ENCODE data around the gene PPARGC1A. TPM values are rescaled to one million over a fixed set of nuclear protein-coding genes. Genes with fewer than 3 reads are reported as not detected.

PPARGC1A gene
- total RNA-seq, 2 experiments from 2014 or later: not detected

- Mint-ChIP-seq H3K27me3 (no peaks in the 10 kb centered on the region), H3K4me3 (no peak overlapping the region), H3K4me1 (ENCODE audit: low read depth) (no peaks in the 10 kb centered on the region), H3K9me3 (no peaks in the 10 kb centered on the region), H3K27ac (no peak overlapping the region), H3K36me3 (ENCODE audit: low read depth) (no peaks in the 10 kb centered on the region)
- Histone ChIP-seq H3K4me3 (ENCODE audit: low read length) (no peak overlapping the region), H3K4me1 (ENCODE audit: insufficient read depth, low read length) (no peaks in the 10 kb centered on the region), H3K36me3 (ENCODE audit: insufficient read depth, low read length) (no peaks in the 10 kb centered on the region), H3K27ac (ENCODE audit: low read depth in 1 of 2, low read length in 2 of 2) (no peak overlapping the region), H3K27me3 (ENCODE audit: control insufficient read depth in 1 of 2, insufficient read depth in 2 of 2, low read length in 2 of 2) (no peaks in the 10 kb centered on the region), H3K9me3 (ENCODE audit: control insufficient read depth in 1 of 2, insufficient read depth in 1 of 2, low read length in 2 of 2) (no peaks in the 10 kb centered on the region)
- intact Hi-C loops (cut with DNase I, micrococcal nuclease): no loop called here
- DNase-seq (no peak), ATAC-seq (ENCODE audit: poor library complexity) (no peak)
- TF ChIP-seq CTCF (IDR thresholded peaks at IDR 0.05): no peak
- POLR2A ChIA-PET: no interaction called here
- CTCF ChIA-PET: no interaction called here
Measured at GRCh38 chr4:23878912-23879732, 10.7 kb downstream of the PPARGC1A start.

- Mint-ChIP-seq H3K36me3 (ENCODE audit: low read depth) (no peaks in the 10 kb centered on the region), H3K4me1 (ENCODE audit: low read depth) (no peaks in the 10 kb centered on the region), H3K4me3 (no peak overlapping the region), H3K27ac (no peak overlapping the region), H3K9me3 (no peaks in the 10 kb centered on the region), H3K27me3 (no peaks in the 10 kb centered on the region)
- H3K4me3 ChIP-seq (ENCODE audit: low read length): no peak overlapping the region
- no peaks in the 10 kb centered on the region for H3K4me1 ChIP-seq (ENCODE audit: insufficient read depth, low read length)
- no peaks in the 10 kb centered on the region for H3K9me3 ChIP-seq (ENCODE audit: control insufficient read depth in 1 of 2, insufficient read depth in 1 of 2, low read length in 2 of 2)
- H3K27ac ChIP-seq (ENCODE audit: low read depth in 1 of 2, low read length in 2 of 2): no peak overlapping the region
- CTCF ChIA-PET: no interaction called here
- intact Hi-C loops (cut with DNase I, micrococcal nuclease): no loop called here
- DNase-seq (no peak), ATAC-seq (ENCODE audit: poor library complexity) (no peak)
- no peak for TF ChIP-seq CTCF (IDR thresholded peaks at IDR 0.05)
- POLR2A ChIA-PET: no interaction called here
- no peaks in the 10 kb centered on the region for H3K36me3 ChIP-seq (ENCODE audit: insufficient read depth, low read length)
- no peaks in the 10 kb centered on the region for H3K27me3 ChIP-seq (ENCODE audit: control insufficient read depth in 1 of 2, insufficient read depth in 2 of 2, low read length in 2 of 2)
Measured at GRCh38 chr4:23878246-23878891, 11.5 kb downstream of the PPARGC1A start.

GRCh38 chr4:23877758-23878229, 12.1 kb downstream of the PPARGC1A start:
- H3K36me3 ChIP-seq (ENCODE audit: insufficient read depth, low read length): no peaks in the 10 kb centered on the region

More at GRCh38 chr4:23877758-23878229, 12.1 kb downstream of the PPARGC1A start:
- Mint-ChIP-seq H3K4me3 (no peak overlapping the region), H3K27me3 (no peaks in the 10 kb centered on the region), H3K9me3 (no peaks in the 10 kb centered on the region), H3K27ac (no peak overlapping the region), H3K4me1 (ENCODE audit: low read depth) (no peaks in the 10 kb centered on the region), H3K36me3 (ENCODE audit: low read depth) (no peaks in the 10 kb centered on the region)
- DNase-seq (no peak), ATAC-seq (ENCODE audit: poor library complexity) (no peak)
- Histone ChIP-seq H3K27me3 (ENCODE audit: control insufficient read depth in 1 of 2, insufficient read depth in 2 of 2, low read length in 2 of 2) (no peaks in the 10 kb centered on the region), H3K4me1 (ENCODE audit: insufficient read depth, low read length) (no peaks in the 10 kb centered on the region), H3K9me3 (ENCODE audit: control insufficient read depth in 1 of 2, insufficient read depth in 1 of 2, low read length in 2 of 2) (no peaks in the 10 kb centered on the region), H3K4me3 (ENCODE audit: low read length) (no peak overlapping the region), H3K27ac (ENCODE audit: low read depth in 1 of 2, low read length in 2 of 2) (no peak overlapping the region)
- TF ChIP-seq CTCF (IDR thresholded peaks at IDR 0.05): no peak
- intact Hi-C loops (cut with DNase I, micrococcal nuclease): no loop called here
- ChIA-PET POLR2A (no interaction called here), CTCF (no interaction called here)
